Endothelial cell of umbilical vein (primary cell): ENCODE measurements around the gene COX10. TPM values are rescaled to one million over a fixed set of nuclear protein-coding genes. Genes with fewer than 3 reads are reported as not detected.

Experiments used
- BruUV-seq: library from RNA; stranded (reverse); fragments of 400-500 nt; replicated peaks from 2 replicates; lab custom pipeline; 2021; lab: Mats Ljungman, UMichigan
- CTCF ChIA-PET: fragments of 300-600, 350-600 bp; sonication (Branson Sonifier 250); formaldehyde crosslinking; loops from one replicate; lab custom pipeline; 2021; ENCODE audit warnings: antibody characterized with exemption, inconsistent platforms; lab: Charles Lee
- POLR2A ChIA-PET: fragments of 300-600, 350-600 bp; sonication (Branson Sonifier 250); formaldehyde crosslinking; loops from one replicate; lab custom pipeline; 2021; ENCODE audit warnings: antibody characterized with exemption, inconsistent platforms; lab: Charles Lee
- DNase-seq: peaks from one replicate; pipeline ENCODE4 v3.0.0-alpha.2; 2011; ENCODE audit warnings: low read depth, low spot score
- FAIRE-seq: peaks from 2 replicates; lab custom pipeline; 2011; peaks lifted over from hg19 to GRCh38; lab: Jason Lieb, UNC
- H2AFZ ChIP-seq: 2 replicates; pipeline ENCODE4 v1.6.0; 2012; ENCODE audit warnings: low read depth, low read length, control low read depth, inconsistent platforms
- H3K27ac ChIP-seq: 2 replicates; pipeline ENCODE4 v1.5.1; 2011; ENCODE audit warnings: low read depth, mild to moderate bottlenecking, control low read depth, low read length, moderate library complexity; ENCODE audit not compliant: insufficient read depth
- H3K27me3 ChIP-seq, 2 experiments: 2 replicates each; pipeline versions ENCODE4 v1.6.0 to v1.6.1; 2011; ENCODE audit warnings: low read length in 2 of 2, mixed read lengths in 1 of 2; ENCODE audit not compliant: control insufficient read depth in 2 of 2, insufficient read depth in 2 of 2
- H3K36me3 ChIP-seq, 2 experiments: 2 replicates in 1 of 2; 3 replicates in 1 of 2; pipeline ENCODE4 v1.5.1; 2011; ENCODE audit warnings: low read length in 2 of 2, mild to moderate bottlenecking in 1 of 2, moderate library complexity in 1 of 2; ENCODE audit not compliant: control insufficient read depth in 2 of 2, insufficient read depth in 2 of 2; ENCODE audit errors: extremely low read depth in 1 of 2
- H3K4me1 ChIP-seq: 3 replicates; pipeline ENCODE4 v1.5.1; 2011; ENCODE audit warnings: mild to moderate bottlenecking, low read length; ENCODE audit not compliant: control insufficient read depth, insufficient read depth; ENCODE audit errors: extremely low read depth
- H3K4me2 ChIP-seq: 2 replicates; pipeline ENCODE4 v1.6.1; 2011; ENCODE audit warnings: low read length, control low read depth, mixed read lengths; ENCODE audit not compliant: insufficient read depth
- H3K4me3 ChIP-seq, 3 experiments: fragments of 200-600 bp in 1 of 3; sonication (generic), shearing (Covaris generic) in 1 of 3; replicated peaks in 1 of 3; 2 replicates each; pipeline ENCODE4 v1.5.1; 2011 to 2016; ENCODE audit warnings: control low read depth in 3 of 3, low read length in 3 of 3, mild to moderate bottlenecking in 2 of 3, inconsistent platforms in 1 of 3, low read depth in 1 of 3, moderate library complexity in 1 of 3; ENCODE audit not compliant: insufficient read depth in 1 of 3
- H3K79me2 ChIP-seq: 2 replicates; pipeline ENCODE4 v1.6.0; 2012; ENCODE audit warnings: low read length, inconsistent platforms; ENCODE audit not compliant: control insufficient read depth, insufficient read depth
- H3K9ac ChIP-seq: replicated peaks from 2 replicates; pipeline ENCODE3; 2011; ENCODE audit warnings: low read length, control low read depth; ENCODE audit not compliant: insufficient read depth; ENCODE audit errors: extremely low read depth
- H3K9me1 ChIP-seq: replicated peaks from 3 replicates; pipeline ENCODE4 v1.6.0; 2011; ENCODE audit warnings: mild to moderate bottlenecking, low read length; ENCODE audit not compliant: control insufficient read depth, insufficient read depth; ENCODE audit errors: extremely low read depth
- H3K9me3 ChIP-seq: replicated peaks from 2 replicates; pipeline ENCODE4 v1.5.1; 2012; ENCODE audit warnings: low read length, inconsistent platforms; ENCODE audit not compliant: control insufficient read depth, insufficient read depth
- H4K20me1 ChIP-seq: replicated peaks from 2 replicates; pipeline ENCODE3; 2011; ENCODE audit warnings: mild to moderate bottlenecking, low read length; ENCODE audit not compliant: control insufficient read depth, insufficient read depth; ENCODE audit errors: extremely low read depth
- EZH2 ChIP-seq: IDR thresholded peaks from 2 replicates; pipeline ENCODE4 v1.6.1; 2012; ENCODE audit warnings: borderline replicate concordance, low read depth, mild to moderate bottlenecking, moderate library complexity, low read length, inconsistent platforms; ENCODE audit not compliant: severe bottlenecking
- FOS ChIP-seq: IDR thresholded peaks from 2 replicates; pipeline ENCODE4 v1.6.1; 2011; ENCODE audit warnings: mild to moderate bottlenecking, low read length, moderate library complexity, borderline replicate concordance; ENCODE audit not compliant: insufficient read depth
- GATA2 ChIP-seq: IDR thresholded peaks from 2 replicates; pipeline ENCODE4 v1.7.0; 2011; ENCODE audit warnings: low read depth, mild to moderate bottlenecking, moderate library complexity, mixed read lengths, low read length; ENCODE audit not compliant: insufficient read length, insufficient read depth
- JUN ChIP-seq: IDR thresholded peaks from 2 replicates; pipeline ENCODE4 v1.6.1; 2011; ENCODE audit warnings: borderline replicate concordance, low read depth; ENCODE audit not compliant: insufficient read length, insufficient read depth
- MYC ChIP-seq: IDR thresholded peaks from one replicate; pipeline ENCODE4 v1.6.1; 2011; ENCODE audit warnings: mild to moderate bottlenecking, low read depth, low read length
- POLR2A ChIP-seq: IDR thresholded peaks from 2 replicates; pipeline ENCODE4 v1.6.1; 2012; ENCODE audit warnings: low read depth, mild to moderate bottlenecking, control low read depth, low read length
- dilution Hi-C: fragments of 300-500 bp; cut with MboI; formaldehyde crosslinking; loops from one replicate; pipeline ENCODE4 v1.15.0; 2019; ENCODE audit warnings: low sequenced_read_pairs; ENCODE audit not compliant: extremely low pct_ligation_motif_present
- intact Hi-C: fragments of 100-400 bp; cut with micrococcal nuclease; formaldehyde crosslinking; loops from one replicate; pipeline ENCODE4 v1.10.0; 2022
- polyA plus RNA-seq, 4 experiments: library from polyadenylated mRNA; depleted of rRNA in 3 of 4; stranded (reverse) in 3 of 4; unstranded in 1 of 4; fragments of >200 nt; gene quantifications; 2 replicates each; pipeline versions ENCODE4 v1.2.1 to v1.2.3, GENCODE V29; 2011 to 2012; ENCODE audit warnings: missing spikeins in 1 of 4
- total RNA-seq: library from RNA; stranded (reverse); gene quantifications from 2 replicates; pipeline ENCODE4 v1.2.3, GENCODE V29; 2021
- TF ChIP-seq, protein P1 (sequence below): IDR thresholded peaks from 2 replicates; pipeline ENCODE4 v1.6.1; 2011; ENCODE audit not compliant: insufficient read depth, insufficient read length
- TF ChIP-seq, protein P2 (sequence below), 2 donors: IDR thresholded peaks; 1 replicate in 1 of 2; 2 replicates in 1 of 2; pipeline ENCODE4 v1.5.1; 2011; ENCODE audit warnings: low read length in 2 of 2, mild to moderate bottlenecking in 2 of 2, moderate library complexity in 2 of 2, control low read depth in 1 of 2, inconsistent platforms in 1 of 2, low read depth in 1 of 2; ENCODE audit not compliant: insufficient read depth in 1 of 2; ENCODE audit errors: extremely low read depth in 1 of 2

The COX10 gene
- total and polyA plus RNA-seq, 2 donors (not counting 3 experiments of a cell fraction or from before 2014, with no cell fraction given): 9.8 to 12.1 TPM

DNA sequence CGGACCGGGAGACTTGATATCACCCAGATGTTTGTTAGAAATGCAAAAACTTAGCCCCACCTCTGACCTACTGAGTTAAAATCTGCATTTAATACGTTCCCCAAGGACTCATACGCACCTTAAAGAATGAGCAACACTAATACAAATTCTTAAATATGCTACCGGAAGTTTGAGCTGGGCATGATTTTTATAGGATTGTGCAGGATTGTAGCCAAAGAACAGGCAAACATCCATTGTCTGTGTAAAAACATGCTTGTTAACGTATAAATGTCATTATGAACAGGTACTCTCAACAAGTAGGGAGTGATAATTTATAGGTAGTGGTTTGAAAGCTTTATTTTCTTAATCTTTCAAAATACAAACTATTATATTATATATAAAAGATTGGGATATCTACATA, 22.3 kb upstream of the COX10 start:
- Histone ChIP-seq H3K9me3 (no peaks in the 10 kb centered on the region), H3K4me2 (no peak overlapping the region), H3K27ac (no peak overlapping the region), H3K4me3 (no peak overlapping the region), H4K20me1 (no peaks in the 10 kb centered on the region), H2AFZ (no peak overlapping the region), H3K27me3 (no peaks in the 10 kb centered on the region), H3K79me2 (no peaks in the 10 kb centered on the region), H3K4me1 (peaks cover 7% of the 10 kb centered on the region), H3K9me1 (no peaks in the 10 kb centered on the region), H3K9ac (no peak overlapping the region), H3K36me3 (no peaks in the 10 kb centered on the region)
- dilution Hi-C loops: no loop called here
- DNase-seq: no peak
- TF ChIP-seq, protein P1, sequence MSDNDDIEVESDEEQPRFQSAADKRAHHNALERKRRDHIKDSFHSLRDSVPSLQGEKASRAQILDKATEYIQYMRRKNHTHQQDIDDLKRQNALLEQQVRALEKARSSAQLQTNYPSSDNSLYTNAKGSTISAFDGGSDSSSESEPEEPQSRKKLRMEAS: no peak
- TF ChIP-seq FOS: no peak
- ChIA-PET POLR2A (no interaction called here), CTCF (no interaction called here)
- intact Hi-C loops: no loop called here
- no peak for FAIRE-seq
- no TSS peak for BruUV-seq

DNA sequence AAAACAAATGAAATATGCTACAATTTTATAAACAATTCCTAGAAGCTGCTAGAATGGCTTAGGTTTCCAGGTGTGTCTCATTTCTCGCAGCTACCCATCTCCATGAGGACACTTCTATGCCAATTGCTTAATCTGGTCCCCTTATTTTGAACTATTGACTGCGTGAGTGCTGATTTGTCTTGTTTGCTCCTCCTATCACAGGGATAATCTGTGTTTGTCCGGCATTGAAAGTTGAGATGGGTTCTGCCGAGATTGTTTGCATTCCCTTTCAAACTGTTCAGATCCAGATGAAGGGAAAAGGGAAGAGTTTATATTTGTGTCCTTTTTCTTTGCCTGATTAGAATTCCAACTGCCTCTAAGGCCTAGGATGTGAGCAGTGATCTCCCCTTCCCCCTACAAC, 21.7 kb upstream of the COX10 start:
- Histone ChIP-seq H4K20me1 (no peaks in the 10 kb centered on the region), H3K27me3 (no peaks in the 10 kb centered on the region), H3K9ac (no peak overlapping the region), H3K9me1 (no peaks in the 10 kb centered on the region), H3K4me2 (no peak overlapping the region), H3K9me3 (no peaks in the 10 kb centered on the region), H3K27ac (no peak overlapping the region), H3K4me3 (no peak overlapping the region), H3K36me3 (no peaks in the 10 kb centered on the region), H3K4me1 (peaks cover 7% of the 10 kb centered on the region), H2AFZ (no peak overlapping the region), H3K79me2 (no peaks in the 10 kb centered on the region)
- ChIA-PET POLR2A (no interaction called here), CTCF (interaction anchor here (1.0 kb wide), 1 partner anchor 9 kb away, joined by 4 read pairs; no protein-coding TSS in a partner anchor)
- TF ChIP-seq EZH2: no peak
- TF ChIP-seq, protein P2, sequence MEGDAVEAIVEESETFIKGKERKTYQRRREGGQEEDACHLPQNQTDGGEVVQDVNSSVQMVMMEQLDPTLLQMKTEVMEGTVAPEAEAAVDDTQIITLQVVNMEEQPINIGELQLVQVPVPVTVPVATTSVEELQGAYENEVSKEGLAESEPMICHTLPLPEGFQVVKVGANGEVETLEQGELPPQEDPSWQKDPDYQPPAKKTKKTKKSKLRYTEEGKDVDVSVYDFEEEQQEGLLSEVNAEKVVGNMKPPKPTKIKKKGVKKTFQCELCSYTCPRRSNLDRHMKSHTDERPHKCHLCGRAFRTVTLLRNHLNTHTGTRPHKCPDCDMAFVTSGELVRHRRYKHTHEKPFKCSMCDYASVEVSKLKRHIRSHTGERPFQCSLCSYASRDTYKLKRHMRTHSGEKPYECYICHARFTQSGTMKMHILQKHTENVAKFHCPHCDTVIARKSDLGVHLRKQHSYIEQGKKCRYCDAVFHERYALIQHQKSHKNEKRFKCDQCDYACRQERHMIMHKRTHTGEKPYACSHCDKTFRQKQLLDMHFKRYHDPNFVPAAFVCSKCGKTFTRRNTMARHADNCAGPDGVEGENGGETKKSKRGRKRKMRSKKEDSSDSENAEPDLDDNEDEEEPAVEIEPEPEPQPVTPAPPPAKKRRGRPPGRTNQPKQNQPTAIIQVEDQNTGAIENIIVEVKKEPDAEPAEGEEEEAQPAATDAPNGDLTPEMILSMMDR (IDR thresholded peaks at IDR 0.05; ENCODE audit: extremely low read depth in 1 of 2, insufficient read depth in 1 of 2, low read depth in 1 of 2, low read length in 2 of 2): no peak
- TF ChIP-seq, protein P1: no peak
- no peak for TF ChIP-seq JUN
- TF ChIP-seq GATA2: no peak
- TF ChIP-seq MYC: no peak
- no peak for TF ChIP-seq POLR2A
- no peak for TF ChIP-seq FOS
- dilution Hi-C loops: no loop called here
- DNase-seq: no peak
- no peak for FAIRE-seq
- no TSS peak for BruUV-seq
- intact Hi-C loops: no loop called here
